ENCODE results near the gene KRT31. TPM values are rescaled to one million over a fixed set of nuclear protein-coding genes. Genes with fewer than 3 reads are reported as not detected.

KRT31 gene
- total RNA-seq, 1 experiment from 2014 or later = not detected

DNA sequence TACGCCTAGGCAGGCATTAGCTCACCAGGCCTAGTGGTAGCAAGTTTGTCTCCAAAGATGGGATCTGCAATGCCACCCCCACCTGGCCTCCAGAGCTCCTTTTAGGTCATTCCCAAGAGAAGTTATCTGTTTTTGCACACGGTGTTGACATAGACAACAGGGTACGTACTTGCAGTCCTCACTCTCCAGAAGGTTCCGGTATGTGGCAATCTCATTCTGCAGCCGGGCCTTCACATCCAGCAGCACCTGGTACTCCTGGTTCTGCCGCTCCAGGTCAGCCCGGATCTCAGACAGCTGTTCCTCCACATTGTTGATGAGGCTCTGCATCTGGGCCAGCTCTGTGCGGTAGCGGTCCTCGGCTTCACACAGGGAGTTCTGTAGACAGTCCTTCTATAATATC, 9.8 kb upstream of the KRT31 start (continued):
- no peak for TF ChIP-seq IRF2 (CRISPR knock-in tag; IDR thresholded peaks at IDR 0.05; ENCODE audit: borderline replicate concordance, low read depth)
- TF ChIP-seq CBFB (CRISPR knock-in tag; IDR thresholded peaks at IDR 0.05; ENCODE audit: low read depth) = no peak
- TF ChIP-seq MYBL2 (CRISPR knock-in tag; IDR thresholded peaks at IDR 0.05) = no peak
- TF ChIP-seq, protein P1, sequence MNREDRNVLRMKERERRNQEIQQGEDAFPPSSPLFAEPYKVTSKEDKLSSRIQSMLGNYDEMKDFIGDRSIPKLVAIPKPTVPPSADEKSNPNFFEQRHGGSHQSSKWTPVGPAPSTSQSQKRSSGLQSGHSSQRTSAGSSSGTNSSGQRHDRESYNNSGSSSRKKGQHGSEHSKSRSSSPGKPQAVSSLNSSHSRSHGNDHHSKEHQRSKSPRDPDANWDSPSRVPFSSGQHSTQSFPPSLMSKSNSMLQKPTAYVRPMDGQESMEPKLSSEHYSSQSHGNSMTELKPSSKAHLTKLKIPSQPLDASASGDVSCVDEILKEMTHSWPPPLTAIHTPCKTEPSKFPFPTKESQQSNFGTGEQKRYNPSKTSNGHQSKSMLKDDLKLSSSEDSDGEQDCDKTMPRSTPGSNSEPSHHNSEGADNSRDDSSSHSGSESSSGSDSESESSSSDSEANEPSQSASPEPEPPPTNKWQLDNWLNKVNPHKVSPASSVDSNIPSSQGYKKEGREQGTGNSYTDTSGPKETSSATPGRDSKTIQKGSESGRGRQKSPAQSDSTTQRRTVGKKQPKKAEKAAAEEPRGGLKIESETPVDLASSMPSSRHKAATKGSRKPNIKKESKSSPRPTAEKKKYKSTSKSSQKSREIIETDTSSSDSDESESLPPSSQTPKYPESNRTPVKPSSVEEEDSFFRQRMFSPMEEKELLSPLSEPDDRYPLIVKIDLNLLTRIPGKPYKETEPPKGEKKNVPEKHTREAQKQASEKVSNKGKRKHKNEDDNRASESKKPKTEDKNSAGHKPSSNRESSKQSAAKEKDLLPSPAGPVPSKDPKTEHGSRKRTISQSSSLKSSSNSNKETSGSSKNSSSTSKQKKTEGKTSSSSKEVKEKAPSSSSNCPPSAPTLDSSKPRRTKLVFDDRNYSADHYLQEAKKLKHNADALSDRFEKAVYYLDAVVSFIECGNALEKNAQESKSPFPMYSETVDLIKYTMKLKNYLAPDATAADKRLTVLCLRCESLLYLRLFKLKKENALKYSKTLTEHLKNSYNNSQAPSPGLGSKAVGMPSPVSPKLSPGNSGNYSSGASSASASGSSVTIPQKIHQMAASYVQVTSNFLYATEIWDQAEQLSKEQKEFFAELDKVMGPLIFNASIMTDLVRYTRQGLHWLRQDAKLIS (CRISPR knock-in tag; IDR thresholded peaks at IDR 0.05; ENCODE audit: borderline replicate concordance) = no peak
- TF ChIP-seq ATF6 (CRISPR knock-in tag; IDR thresholded peaks at IDR 0.05) = no peak
- TF ChIP-seq TEAD1 (CRISPR knock-in tag; IDR thresholded peaks at IDR 0.05) = no peak
- no peak for TF ChIP-seq ZBTB43 (CRISPR knock-in tag; IDR thresholded peaks at IDR 0.05)
- no peak for TF ChIP-seq FOXJ3 (CRISPR knock-in tag; IDR thresholded peaks at IDR 0.05; ENCODE audit: borderline replicate concordance)
- TF ChIP-seq NFE2L1 (CRISPR knock-in tag; IDR thresholded peaks at IDR 0.05) = no peak

GRCh38 chr17:41406205-41406604, 8.8 kb upstream of the KRT31 start:
- ChIA-PET CTCF (interaction anchor here (0.7 to 4.8 kb wide), 8 partner anchors 11 to 259 kb away, joined by 3 to 34 read pairs (median 6); no protein-coding TSS in a partner anchor), POLR2A (no interaction called here)
- peak; percentile 50 for ATAC-seq
- Mint-ChIP-seq H3K27ac (no peak overlapping the region), H3K9me3 (no peaks in the 10 kb centered on the region), H3K4me3 (no peak overlapping the region), H3K27me3 (ENCODE audit: low read depth) (no peaks in the 10 kb centered on the region; the same call in none of the 2 replicates), H3K36me3 (no peaks in the 10 kb centered on the region), H3K4me1 (no peaks in the 10 kb centered on the region)
- no peak for DNase-seq (ENCODE audit: low spot score)
- no peak for TF ChIP-seq MXD4 (CRISPR knock-in tag; IDR thresholded peaks at IDR 0.05; ENCODE audit: borderline replicate concordance)
- no peak for TF ChIP-seq TP53 (CRISPR knock-in tag; IDR thresholded peaks at IDR 0.05)
- TF ChIP-seq MAX (CRISPR knock-in tag; IDR thresholded peaks at IDR 0.05) = no peak
- no peak for TF ChIP-seq CREM (CRISPR knock-in tag; IDR thresholded peaks at IDR 0.05)
- no peak for TF ChIP-seq FOXJ3 (CRISPR knock-in tag; IDR thresholded peaks at IDR 0.05; ENCODE audit: borderline replicate concordance)
- TF ChIP-seq RELA (CRISPR knock-in tag; IDR thresholded peaks at IDR 0.05; ENCODE audit: borderline replicate concordance) = no peak
- no peak for TF ChIP-seq ZNF416 (CRISPR knock-in tag; IDR thresholded peaks at IDR 0.05)
- TF ChIP-seq NFATC4 (CRISPR knock-in tag; IDR thresholded peaks at IDR 0.05) = no peak
- TF ChIP-seq, protein P2, sequence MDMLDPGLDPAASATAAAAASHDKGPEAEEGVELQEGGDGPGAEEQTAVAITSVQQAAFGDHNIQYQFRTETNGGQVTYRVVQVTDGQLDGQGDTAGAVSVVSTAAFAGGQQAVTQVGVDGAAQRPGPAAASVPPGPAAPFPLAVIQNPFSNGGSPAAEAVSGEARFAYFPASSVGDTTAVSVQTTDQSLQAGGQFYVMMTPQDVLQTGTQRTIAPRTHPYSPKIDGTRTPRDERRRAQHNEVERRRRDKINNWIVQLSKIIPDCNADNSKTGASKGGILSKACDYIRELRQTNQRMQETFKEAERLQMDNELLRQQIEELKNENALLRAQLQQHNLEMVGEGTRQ (CRISPR knock-in tag; IDR thresholded peaks at IDR 0.05) = no peak
- TF ChIP-seq ZNF317 (CRISPR knock-in tag; IDR thresholded peaks at IDR 0.05; ENCODE audit: borderline replicate concordance, low read depth) = no peak
- no peak for TF ChIP-seq KAT7 (CRISPR knock-in tag; IDR thresholded peaks at IDR 0.05; ENCODE audit: borderline replicate concordance)
- TF ChIP-seq, protein P3, sequence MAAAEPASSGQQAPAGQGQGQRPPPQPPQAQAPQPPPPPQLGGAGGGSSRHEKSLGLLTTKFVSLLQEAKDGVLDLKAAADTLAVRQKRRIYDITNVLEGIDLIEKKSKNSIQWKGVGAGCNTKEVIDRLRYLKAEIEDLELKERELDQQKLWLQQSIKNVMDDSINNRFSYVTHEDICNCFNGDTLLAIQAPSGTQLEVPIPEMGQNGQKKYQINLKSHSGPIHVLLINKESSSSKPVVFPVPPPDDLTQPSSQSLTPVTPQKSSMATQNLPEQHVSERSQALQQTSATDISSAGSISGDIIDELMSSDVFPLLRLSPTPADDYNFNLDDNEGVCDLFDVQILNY (CRISPR knock-in tag; IDR thresholded peaks at IDR 0.05) = no peak
- TF ChIP-seq HMGXB4 (CRISPR knock-in tag; IDR thresholded peaks at IDR 0.05) = no peak
